ENCODE data around the gene DOCK4. TPM values are rescaled to one million over a fixed set of nuclear protein-coding genes. Genes with fewer than 3 reads are reported as not detected.

DOCK4 gene
- total and polyA plus RNA-seq, 10 of the 15 experiments (the other 5 are each of a cell fraction or from before 2014, with no cell fraction given) = 0.03 to 0.73 (median 0.38) TPM

- no peak overlapping the region for H3K4me2 ChIP-seq (ENCODE audit: control insufficient read depth, insufficient read depth)
- 72% methylated on average over 8 of the region's 8 CpGs for whole genome bisulfite sequencing (ENCODE audit: insufficient coverage, insufficient replicate concordance, low lambda C conversion rate, missing lambda C conversion rate)
- no peaks in the 10 kb centered on the region for H3K79me2 ChIP-seq (ENCODE audit: control insufficient read depth, insufficient read depth, low read length)
- CTCF ChIA-PET = interaction anchor here (0.6 to 1.3 kb wide), 2 partner anchors 24 to 114 kb away, joined by 3 to 4 read pairs; no protein-coding TSS in a partner anchor
- H3K4me1 ChIP-seq (ENCODE audit: control insufficient read depth, insufficient read depth, low read length) = no peaks in the 10 kb centered on the region
- H3K27me3 ChIP-seq (replicated peaks in 1 of 2; ENCODE audit: control insufficient read depth in 2 of 2, insufficient read depth in 2 of 2, low read length in 1 of 2) = no peaks in the 10 kb centered on the region
- SMC1A ChIA-PET (ENCODE audit: uncharacterized antibody, unreplicated experiment) = interaction anchor here (0.7 to 1.0 kb wide), 2 partner anchors 10 to 93 kb away, joined by 3 read pairs; no protein-coding TSS in a partner anchor
- H2AFZ ChIP-seq (ENCODE audit: control insufficient read depth, low read depth, low read length) = no peak overlapping the region
- no TSS peak for BruUV-seq (replicated peaks)
- RAD21 ChIA-PET (ENCODE audit: unreplicated experiment) = no interaction called here
- ATAC-seq (no peak), FAIRE-seq (no peak), DNase-seq (ENCODE audit: low read depth, low spot score) (no peak)
- in situ Hi-C loops (cut with MboI) (loop anchor here (25.0 kb wide), 1 partner anchor 1127 kb away; no protein-coding TSS in a partner anchor), intact Hi-C loops (cut with micrococcal nuclease; ENCODE audit: unreplicated experiment) (loop anchor here (5.0 kb wide), 1 partner anchor 652 kb away; no protein-coding TSS in a partner anchor)
- no peak overlapping the region for H3K27ac ChIP-seq (ENCODE audit: control insufficient read depth, insufficient read depth)
- H3K9me3 ChIP-seq (replicated peaks; ENCODE audit: control insufficient read depth, insufficient read depth, low read length) = no peaks in the 10 kb centered on the region
- POLR2A ChIA-PET = no interaction called here
- no peak overlapping the region for H3K4me3 ChIP-seq
- H3K9ac ChIP-seq (ENCODE audit: control insufficient read depth, insufficient read depth, low read length) = no peak overlapping the region
- no peaks in the 10 kb centered on the region for H3K36me3 ChIP-seq (ENCODE audit: control insufficient read depth in 2 of 2, insufficient read depth in 2 of 2, low read length in 1 of 2)
- no peaks in the 10 kb centered on the region for H4K20me1 ChIP-seq (ENCODE audit: control insufficient read depth, insufficient read depth)
- TF ChIP-seq SKIL (IDR thresholded peaks at IDR 0.05; ENCODE audit: low read depth, poor library complexity, severe bottlenecking) (no peak), CEBPB (IDR thresholded peaks at IDR 0.05; ENCODE audit: borderline replicate concordance in 1 of 2, low read depth in 2 of 2, low read length in 2 of 2) (no peak), EZH2 (IDR thresholded peaks at IDR 0.05; ENCODE audit: borderline replicate concordance, control insufficient read depth, low read depth, low read length) (no peak), NFIC (IDR thresholded peaks at IDR 0.05; ENCODE audit: low read depth, low read length) (no peak), ZBED1 (IDR thresholded peaks at IDR 0.05; ENCODE audit: borderline replicate concordance) (no peak), BCLAF1 (IDR thresholded peaks at IDR 0.05) (no peak), NRF1 (conservative IDR thresholded peaks at IDR 0.05; ENCODE audit: low read depth, low read length) (no peak), RBBP5 (conservative IDR thresholded peaks at IDR 0.05) (no peak), HSF1 (IDR thresholded peaks at IDR 0.05; ENCODE audit: low read depth, low read length) (no peak), MTA2 (IDR thresholded peaks at IDR 0.05; ENCODE audit: low read depth) (no peak), MTA3 (IDR thresholded peaks at IDR 0.05; ENCODE audit: borderline replicate concordance, low read length) (no peak), SPI1 (IDR thresholded peaks at IDR 0.05; ENCODE audit: borderline replicate concordance, insufficient read depth, low read depth, low read length) (no peak), PKNOX1 (IDR thresholded peaks at IDR 0.05) (no peak), WRNIP1 (IDR thresholded peaks at IDR 0.05; ENCODE audit: borderline replicate concordance, low read depth, low read length) (no peak), NBN (IDR thresholded peaks at IDR 0.05) (no peak), NFYA (IDR thresholded peaks at IDR 0.05; ENCODE audit: borderline replicate concordance, low read depth, low read length) (no peak)
Measured at GRCh38 chr7:111760043-111760442, 446.2 kb downstream of the DOCK4 start.
